HG02798 (cell line): Measurements from ENCODE around the gene SMYD3.
"Not testable (repeated sequence)": the region's sequence is repeated elsewhere in the genome, so short reads cannot be mapped to it uniquely, and the experiment has no call there.

Source experiments
- ATAC-seq: cut with Tn5 transposase; IDR thresholded peaks from one replicate; pipeline ENCODE4 v1.9.1; 2021; ENCODE audit warnings: mild to moderate bottlenecking; ENCODE audit not compliant: unreplicated experiment, poor library complexity

The SMYD3 gene

DNA sequence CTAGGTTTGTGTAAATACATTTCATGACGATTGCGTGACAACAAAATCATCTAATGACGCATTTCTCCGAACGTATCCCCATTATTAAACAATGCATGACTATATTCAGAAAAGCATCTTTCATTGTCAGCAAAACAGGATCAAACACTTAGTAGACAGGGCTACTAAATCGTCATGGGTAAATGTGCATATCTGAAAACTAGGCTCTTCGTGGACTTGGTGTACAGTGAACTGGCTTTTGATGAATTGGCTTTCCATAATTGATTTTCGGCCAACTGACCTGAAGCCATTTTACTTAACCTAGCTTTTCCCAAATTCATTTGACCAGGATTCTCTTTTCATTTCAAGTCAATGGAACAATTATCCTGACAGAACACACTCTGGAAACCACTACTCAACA is 665.0 kb downstream of the SMYD3 start:
- ATAC-seq, result no peak

DNA sequence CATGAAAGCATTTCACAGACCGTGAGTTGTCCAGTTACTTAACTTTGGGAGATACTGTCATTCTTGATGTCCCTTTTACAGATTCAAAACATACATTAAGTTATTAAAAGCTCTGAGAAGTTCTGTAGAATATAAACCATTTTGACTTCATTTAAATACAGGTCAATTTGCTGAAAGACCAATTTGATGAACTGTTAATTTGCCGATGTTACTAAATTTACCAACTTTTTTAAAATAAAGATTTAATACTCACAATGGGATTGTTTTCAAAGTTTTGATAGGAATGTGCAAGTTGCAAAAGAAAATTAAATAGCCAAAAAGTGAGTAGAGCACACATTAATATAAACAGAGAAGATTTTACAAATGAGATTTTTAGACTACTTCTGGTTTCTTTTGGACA is 666.1 kb downstream of the SMYD3 start:
- ATAC-seq, result no peak

DNA sequence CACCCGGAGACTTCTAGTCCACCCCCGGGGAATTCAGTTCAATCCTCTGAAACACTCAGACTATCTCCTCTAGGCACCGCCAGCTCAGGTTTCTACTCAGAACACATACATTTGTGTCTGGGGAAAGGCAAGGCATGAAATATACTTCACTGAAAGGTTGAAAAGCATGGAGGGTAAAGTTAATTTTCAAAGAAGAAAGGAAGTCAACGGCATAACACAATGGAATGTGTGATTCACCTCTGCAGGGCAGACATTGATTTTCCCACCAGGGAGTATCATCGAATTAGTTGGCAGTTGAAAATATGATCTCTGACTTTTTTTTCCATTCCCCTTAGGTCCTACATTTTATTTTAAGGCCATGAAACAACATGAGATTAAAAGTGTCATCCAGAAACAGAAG is 669.4 kb downstream of the SMYD3 start:
- no peak for ATAC-seq

DNA sequence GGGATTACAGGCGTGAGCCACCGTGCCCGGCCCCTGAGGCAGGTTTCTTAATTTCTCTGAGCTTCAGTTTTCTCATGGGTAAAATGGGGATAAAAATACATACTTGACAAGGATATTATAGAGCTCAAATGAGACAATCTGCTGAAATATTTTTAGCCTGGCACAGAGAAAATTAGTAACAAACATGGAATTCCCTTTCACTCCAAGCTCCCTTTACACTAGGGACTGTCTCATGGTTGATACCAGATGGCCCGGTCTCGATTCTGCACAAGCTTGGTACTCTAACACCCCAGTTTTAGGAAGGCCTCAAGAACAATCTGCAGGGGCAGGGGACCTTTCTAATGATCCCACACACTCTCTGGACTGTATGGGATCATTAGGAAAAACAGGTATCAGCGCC is 671.7 kb downstream of the SMYD3 start:
- no peak for ATAC-seq

DNA sequence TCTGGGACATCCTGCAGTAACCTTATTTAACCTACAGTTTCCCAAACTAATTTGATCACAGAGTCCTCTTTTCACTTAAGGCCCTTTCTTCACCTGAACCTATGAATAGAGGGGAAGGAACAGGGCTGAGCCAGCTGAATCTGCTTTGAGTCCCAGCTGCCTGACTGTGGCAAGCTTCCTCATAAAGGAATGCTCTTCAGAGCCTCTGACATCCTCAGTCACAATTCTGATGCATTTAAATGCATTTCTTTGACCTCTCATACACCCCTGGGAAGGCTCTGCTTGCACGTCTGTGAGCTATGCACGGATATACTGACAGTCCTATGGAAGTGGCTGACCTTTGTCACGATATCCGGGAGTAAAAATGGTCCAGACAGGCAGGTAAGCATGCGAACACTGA is 673.1 kb downstream of the SMYD3 start:
- no peak for ATAC-seq

DNA sequence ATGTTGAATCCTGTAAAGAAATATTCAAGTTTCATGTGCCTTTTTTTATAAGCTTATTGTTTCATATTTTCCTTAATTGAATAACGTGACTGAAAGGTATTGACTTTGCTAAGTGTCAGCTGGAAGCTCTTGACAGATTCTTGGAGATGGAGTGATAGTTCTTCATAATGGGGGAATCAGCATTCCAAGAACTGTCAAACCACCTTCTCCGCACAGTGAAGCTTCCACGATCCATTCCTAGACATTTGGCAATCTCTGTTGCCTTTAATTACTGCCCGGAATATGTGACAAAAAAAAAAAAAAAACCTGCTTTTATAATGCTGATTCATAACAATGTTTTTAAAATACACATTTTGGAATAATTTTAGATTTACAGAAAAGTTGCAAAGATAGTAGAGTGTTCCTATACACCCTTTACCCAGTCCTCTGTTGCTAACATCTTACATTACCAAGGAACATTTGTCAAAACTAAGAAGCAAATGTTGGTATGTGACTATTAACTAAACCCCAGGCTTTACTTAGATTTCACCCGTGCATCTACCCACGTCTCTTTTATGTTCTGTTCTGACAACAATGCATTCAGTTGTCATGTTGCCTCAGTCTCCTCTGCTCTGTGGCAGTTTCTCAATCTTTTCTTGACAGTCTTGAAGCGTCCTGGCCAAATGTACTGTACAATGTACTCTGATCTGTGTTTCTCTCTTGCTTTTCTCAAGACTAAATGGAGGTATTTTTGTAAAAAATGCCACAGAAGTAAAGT is 674.1 kb downstream of the SMYD3 start:
- ATAC-seq, result no peak

DNA sequence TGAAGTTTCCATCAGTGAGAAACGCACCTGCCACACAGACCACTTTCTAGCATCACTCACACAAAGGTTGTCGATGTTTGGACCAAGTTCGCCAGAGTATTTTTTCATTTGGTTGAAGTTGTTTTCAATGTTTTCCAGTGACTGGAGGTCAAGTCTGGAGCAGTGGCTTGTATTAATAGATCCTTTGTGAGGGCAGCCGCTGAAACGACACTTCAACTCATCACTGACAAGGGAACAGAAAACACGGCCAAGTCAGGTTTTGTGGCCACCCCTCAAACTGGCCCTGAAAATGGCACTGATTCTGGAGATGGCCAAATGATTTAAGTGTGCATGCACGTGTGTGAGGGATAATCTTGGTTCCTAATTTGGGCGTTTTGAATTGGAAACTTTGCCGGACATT is 675.6 kb downstream of the SMYD3 start:
- ATAC-seq, result no peak

DNA sequence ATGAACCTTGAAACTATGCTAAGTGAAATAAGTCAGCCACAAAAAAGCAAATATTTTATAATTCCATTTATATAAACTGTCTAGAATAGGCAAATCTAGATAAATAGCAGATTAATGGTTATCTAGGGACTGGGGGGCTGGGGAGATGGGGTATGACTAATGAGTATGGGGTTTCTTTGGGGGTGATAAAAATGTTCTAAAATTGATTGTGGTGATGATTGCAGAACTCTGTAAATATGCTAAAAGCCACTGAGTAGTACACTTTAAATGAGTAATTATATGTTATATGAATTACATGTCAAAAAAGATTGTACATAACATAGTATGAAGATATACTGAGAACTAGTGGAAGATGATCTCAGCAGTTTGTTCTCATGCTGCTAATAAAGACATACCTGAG is 677.3 kb downstream of the SMYD3 start:
- no peak for ATAC-seq

DNA sequence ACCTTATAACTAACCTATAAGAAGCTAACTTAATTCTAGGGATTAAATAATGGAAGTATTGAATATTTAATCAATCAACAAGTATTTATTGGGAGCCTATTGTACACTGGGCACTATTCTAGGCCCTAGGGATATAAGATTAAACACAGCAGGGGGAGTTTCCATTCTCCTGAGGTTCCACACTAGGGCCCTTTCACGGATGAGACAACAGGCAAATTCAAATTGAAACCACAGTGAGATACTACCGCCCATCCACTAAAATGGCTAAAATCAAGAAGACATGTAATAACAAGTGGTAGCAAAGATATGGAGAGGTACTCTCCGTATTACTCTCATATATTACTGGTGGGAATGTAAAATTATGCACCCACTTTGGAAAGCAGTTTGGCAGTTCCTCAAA is 677.9 kb downstream of the SMYD3 start:
- no peak for ATAC-seq

DNA sequence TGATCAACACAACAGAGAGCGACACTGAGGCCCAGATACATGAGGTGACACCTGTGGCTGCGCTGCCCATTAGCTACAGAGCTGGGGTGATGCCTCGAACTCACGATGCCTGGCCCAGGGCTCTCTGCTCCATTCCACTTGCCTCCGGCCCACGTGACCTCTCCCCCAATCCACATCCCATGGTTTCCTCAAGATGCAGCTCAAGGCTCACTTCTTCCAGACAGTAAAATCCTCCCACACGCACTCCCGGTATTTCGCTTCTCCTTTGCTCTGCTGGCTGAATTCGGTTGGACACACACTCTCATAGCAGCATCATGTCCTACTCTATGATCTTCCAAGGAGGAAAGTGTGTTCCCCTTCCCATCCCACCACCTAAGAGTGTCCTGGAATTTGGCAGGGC is 679.8 kb downstream of the SMYD3 start:
- ATAC-seq, result no peak

DNA sequence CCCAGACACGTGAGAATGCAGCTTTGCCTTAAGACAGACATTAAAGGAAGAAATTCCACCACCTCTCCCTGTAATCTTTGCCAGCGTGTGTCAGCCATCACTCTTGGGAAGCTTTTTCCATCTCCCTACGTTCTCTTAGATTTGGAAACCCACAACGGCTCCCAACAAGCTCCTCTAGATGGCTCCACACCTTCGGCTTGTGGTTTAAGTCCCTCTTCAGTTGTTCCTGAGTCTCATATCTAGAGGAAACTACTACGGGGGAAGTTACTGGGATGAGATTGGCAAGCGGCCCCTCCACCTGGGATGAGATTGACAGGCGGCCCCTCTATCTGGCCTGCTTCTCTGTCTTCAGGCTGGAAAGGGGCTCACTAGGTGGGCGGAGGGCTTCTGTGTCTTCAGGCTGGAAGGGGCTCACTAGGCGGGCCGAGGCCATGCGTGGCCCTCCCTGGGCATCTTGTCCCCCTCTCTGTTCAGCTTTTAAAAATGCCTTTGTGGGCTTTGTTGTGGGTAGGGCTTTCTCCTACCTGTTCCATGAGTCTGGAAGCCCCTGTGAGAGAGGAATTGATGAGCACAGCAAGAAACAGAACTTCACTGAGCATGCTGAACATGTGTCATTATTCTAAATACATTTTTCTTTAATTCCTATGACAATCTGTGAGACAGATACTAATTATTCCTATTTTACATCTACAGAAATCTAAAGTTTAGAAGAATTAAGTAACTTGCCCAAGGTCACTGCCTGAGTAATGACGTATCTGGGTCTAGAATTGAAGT is 681.8 kb downstream of the SMYD3 start:
- ATAC-seq, result no peak

DNA sequence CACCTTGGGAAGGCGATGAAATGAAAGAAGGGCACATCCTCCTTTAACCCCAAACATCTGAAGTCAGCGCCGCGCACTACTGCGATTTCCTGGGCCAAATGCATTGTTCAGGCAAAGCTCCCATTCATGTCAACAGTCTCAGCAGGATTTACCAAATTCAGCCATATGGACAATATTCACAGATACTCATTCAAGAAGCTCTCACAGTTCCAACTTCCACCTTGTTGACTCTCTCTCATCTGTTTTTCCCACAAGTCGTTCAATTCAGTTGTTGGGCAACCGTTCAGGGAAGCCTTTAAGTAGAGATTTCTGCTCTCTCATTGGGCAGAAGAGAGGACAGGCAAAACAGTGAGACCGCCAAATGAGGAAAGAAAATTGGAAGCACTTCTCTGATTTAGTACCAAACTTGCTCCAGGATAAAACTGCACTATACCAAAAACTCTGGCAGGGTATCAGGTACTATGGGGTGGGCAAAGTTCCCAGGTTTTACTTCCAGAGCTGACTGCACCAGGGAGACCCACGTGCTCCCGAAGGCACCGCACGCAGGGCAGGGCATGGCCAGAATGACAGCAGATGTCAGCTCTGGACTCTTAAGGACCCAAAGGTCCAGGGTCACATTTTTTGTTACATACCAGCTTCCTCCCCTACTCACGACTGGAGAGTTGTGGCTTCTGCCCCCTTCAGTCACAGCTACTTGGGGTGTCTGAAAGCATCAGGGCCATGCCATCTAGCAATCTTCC is 683.5 kb downstream of the SMYD3 start:
- ATAC-seq, result no peak

DNA sequence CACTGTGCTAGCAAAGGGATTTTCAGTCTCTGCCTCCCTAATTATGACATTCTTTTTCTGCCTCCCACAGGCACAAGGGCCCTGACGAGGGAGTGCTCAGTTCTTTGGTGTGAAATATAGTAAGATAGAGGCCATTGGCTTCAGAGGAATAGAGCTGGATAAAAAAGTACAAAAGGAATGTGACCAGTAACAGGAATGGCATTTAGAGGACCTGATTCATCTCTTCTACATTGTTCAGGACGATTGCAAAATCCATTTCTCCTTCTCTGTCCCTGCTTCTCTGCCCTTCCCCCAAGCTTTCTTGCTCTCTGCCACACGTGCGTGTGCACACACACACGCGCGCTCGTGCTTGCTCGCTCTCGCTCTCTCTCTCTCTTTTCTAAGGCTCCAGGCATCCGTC is 684.1 kb downstream of the SMYD3 start:
- ATAC-seq, result no peak

DNA sequence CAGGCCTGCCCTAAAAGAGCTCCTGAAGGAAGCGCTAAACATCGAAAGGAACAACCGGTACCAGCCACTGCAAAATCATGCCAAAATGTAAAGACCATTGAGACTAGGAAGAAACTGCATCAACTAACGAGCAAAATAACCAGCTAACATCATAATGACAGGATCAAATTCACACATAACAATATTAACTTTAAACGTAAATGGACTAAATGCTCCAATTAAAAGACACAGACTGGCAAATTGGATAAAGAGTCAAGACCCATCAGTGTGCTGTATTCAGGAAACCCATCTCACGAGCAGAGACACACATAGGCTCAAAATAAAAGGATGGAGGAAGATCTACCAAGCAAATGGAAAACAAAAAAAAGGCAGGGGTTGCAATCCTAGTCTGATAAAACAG is 688.7 kb downstream of the SMYD3 start:
- ATAC-seq, result not testable (repeated sequence)

DNA sequence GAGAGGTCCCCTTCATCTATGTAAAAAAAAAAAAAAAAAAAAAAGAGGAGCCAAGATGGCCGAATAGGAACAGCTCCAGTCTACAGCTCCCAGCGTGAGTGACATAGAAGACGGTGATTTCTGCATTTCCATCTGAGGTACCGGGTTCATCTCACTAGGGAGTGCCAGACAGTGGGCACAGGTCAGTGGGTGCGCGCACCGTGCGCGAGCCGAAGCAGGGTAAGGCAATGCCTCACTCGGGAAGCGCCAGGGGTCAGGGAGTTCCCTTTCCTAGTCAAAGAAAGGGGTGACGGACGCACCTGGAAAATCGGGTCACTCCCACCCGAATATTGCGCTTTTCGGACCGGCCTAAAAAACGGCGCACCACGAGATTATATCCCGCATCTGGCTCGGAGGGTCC is 690.6 kb downstream of the SMYD3 start:
- ATAC-seq, result not testable (repeated sequence)

DNA sequence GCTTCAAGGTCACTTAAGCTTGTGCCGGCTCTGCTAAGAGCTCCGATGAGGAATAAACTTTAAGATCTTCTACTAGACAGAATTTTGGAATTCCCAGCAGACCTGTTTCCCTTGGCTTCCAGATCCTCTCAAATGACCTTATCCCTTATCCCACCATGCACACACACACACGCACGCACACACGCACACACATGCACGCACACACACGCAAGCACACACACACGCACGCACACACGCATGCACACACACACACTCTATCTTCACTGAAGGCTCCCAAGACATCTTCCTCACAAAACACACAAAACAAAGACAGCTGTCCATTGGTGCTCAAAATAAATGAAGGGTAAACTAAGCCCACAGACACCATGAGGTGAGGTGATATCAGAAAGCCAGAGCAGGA is 692.4 kb downstream of the SMYD3 start:
- ATAC-seq, result no peak

DNA sequence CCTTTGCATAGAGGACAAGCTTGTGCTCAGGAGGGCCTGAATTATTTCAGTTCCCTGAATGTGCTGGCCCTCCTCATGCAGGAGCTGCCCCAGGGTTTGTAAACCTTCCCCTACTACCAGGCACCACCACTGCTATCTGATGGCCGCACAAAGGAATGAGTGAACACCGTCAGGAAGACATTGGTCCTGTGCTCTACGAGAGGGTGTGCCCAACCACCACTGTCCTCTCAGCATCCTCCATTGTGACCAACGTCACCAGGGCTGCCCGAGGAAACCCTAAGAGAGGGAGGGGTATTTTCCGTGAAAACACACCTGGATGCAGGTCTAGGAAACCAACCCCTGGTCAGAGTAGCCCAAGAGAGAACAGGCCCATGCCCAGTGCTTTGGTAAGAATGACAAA is 694.8 kb downstream of the SMYD3 start:
- no peak for ATAC-seq

DNA sequence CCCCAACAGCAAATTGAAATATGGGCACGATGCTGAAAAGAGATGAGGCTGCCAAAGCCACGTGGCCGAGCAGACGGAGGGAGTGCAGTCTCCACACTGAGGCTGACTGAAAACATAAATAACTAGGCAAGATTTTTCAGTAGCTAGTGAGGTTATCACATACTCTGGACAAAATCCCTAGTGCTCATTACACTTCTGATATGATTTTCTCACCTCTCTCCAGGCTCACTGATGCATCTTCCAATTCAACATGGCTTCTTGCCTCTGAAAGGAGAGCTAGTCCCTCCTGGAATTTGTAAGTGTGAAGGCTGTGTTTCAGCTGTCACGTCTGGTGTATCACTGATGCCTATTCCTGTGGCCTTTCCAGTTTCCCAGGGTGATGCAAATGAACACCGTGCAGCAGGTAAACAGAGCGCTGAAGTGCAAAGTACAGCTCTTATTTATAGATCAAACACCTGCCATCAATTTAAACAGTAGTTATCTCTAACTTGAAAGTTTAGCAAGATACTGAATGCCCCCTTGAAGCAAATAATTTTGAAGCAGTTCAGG is 696.2 kb downstream of the SMYD3 start:
- ATAC-seq, result peak; percentile 25

DNA sequence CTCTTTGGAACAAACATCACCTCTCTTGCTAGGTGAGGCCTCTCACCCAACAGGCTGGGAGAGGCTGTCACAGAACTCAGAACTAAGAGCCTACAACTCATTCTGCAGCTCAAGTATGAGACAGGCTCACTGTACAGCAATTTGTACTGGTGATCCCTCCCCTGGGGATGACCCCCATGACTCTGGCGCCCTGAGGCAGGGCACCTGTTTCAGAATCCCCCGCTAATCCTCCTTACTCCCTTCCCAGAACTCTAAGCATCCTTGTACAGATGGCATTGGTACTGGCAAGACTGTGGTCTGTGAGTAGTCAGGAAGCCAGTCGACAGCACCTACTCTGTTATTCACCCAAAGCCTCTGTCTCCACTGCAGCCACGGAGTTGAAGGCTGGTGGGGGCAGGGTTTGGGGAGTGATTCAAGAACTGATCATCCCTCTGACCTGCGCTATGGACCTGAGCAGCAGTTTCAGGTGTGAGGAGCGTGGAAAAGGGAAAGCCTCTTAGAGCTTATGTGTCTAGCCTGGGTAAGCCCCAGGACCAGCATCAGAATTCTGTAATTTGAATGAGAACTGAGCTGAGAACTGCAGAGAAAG is 696.8 kb downstream of the SMYD3 start:
- ATAC-seq, result peak; percentile 3

DNA sequence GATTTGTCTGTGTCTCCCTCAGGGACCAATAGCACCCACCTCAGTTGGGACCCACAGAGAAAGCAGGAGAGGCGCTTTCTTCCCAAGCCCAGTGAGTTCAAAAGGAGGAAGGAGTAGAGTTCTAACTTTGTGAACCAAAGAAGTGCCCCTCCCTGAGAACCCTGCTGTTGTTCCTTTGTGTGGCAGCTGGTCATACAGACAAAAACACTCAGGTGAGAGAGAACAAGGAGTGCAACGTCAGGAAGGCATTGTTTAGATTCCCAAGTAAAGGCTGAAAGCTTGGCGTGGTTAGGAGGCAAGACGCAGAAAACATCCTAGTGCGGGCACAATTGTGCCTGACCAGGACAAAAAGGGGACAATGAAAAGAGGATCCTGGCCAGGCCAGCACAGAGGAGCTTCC is 697.7 kb downstream of the SMYD3 start:
- no peak for ATAC-seq
